ENCODE results near the gene GDF7.
A peak's percentile ranks its signal among the peaks of the same experiment; 100 is the strongest.

Gene GDF7

DNA sequence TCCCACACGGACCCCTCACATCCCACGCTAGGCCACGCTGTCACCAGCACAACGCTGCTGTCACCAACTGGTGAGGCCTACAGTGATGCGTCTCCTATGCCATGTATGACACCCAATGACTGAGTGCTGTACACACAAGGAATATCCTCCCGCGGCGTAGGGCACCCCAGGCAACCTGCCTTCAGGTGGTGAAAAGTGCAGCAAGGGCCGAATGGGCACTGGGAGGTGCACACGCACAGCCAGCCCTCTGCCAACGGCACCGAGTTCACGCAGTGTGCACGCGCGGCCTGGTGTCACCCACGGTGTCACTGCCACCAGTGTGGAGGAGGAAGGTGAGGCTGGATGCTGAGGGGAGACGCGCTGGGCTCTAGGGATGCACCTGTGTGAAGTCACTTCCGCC lies 20.5 kb upstream of the GDF7 start:
- DNase-seq: no peak

DNA sequence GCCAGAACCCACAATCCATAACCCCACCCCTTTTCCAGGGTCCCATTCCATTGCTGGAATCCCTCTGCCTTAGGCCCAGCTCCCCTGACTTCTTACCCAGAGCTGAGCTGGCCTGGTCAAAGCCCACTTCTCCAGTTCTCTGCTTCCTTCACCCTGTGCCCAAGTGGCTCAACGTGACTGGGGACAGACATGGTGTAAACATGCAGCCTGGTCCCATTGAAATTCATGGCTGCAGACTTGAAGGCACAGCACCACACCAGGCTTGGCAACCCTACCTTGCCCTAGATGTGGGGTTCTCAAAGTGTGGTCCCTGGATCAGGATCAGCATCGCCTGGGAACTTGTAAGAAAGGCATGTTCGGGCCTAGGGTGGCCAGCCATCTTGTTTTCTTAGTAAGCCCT lies 19.7 kb upstream of the GDF7 start:
- no peak for DNase-seq

- no peak for DNase-seq
Measured at GRCh38 chr2:20647738-20648137, 19.2 kb upstream of the GDF7 start.

DNA sequence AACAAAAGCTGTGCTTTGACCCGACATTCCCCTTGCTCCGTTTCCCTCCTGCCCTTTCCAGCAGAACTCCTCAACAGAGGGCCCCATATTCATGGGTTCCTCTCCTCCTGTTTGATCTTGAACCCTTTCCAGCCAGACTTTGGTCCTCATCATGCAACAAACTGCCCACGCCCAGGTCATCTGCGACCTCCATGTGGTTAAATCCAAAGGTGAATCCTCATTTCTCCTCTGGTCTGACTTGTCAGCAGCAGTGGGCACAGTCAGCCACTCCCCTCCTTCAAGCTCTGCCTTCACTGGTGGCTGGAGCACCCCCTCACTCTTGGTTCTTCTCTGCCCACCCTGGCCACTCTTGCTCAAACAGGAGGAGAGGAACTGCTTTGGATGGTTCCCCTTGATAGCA lies 18.7 kb upstream of the GDF7 start:
- DNase-seq: no peak

DNA sequence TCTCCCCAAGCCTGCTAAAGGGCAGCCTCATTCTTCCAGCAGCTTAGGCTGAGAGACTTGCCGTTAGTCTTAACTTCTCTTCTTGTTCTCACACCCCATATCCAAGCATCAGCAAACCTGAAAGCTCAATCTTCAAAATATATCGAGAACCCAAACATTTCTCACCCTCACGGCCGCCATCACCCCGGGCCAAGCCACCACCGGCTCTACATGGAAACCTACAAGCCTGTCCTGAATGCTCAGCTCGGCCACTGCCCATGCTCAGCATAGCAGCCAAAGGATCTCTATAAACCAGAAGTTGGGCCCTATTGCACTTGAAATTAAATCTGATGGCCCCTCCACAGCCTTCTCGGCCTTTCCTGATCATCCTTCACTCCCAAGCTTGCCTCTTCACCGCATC lies 18.1 kb upstream of the GDF7 start:
- DNase-seq: no peak

DNA sequence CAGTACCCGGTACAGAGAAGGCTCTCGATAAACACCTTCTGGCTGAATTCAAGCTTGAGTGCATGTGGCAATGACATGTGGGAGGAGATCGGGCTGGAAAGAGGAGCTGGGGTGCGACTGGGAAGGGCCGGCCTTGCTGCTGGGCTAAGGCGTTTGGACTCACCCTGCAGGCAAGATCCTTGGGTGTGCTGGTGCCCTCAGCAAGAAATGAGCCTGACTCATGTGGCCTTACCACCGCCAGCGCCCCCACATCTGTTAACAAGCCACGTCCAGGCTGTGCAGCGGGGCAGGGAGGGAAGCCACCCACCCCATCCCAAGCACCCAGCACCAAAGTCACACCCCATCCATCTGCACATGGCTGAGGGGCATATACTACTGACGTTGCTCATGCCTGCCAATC lies 17.4 kb upstream of the GDF7 start:
- no peak for DNase-seq

- DNase-seq: no peak
Measured at GRCh38 chr2:20649976-20650375, 17.0 kb upstream of the GDF7 start.

DNA sequence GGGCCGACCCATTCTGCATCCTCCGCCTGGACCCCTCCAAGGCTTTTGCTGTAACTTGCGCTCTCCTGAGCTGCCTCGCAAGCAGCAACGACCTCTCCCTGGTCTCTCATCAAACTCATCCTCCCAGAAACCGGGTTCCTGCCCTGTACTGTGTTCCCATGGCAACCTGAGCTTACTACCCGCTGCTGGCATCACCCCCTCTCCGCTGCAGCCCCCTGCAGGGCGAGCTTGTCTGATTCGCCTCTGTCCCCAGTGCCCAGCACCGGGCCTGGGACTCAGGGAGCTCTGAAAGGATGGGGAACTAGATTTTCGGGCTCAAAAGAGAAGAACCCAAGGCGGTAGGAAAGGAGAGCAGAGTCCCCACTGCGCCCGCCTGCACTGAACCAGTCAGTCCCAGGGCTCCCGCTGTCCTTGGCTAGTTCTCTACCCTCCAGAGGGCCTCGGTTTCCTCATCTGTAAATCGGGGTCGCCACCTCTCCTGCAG lies 16.5 kb upstream of the GDF7 start:
- DNase-seq: peak; percentile 18

DNA sequence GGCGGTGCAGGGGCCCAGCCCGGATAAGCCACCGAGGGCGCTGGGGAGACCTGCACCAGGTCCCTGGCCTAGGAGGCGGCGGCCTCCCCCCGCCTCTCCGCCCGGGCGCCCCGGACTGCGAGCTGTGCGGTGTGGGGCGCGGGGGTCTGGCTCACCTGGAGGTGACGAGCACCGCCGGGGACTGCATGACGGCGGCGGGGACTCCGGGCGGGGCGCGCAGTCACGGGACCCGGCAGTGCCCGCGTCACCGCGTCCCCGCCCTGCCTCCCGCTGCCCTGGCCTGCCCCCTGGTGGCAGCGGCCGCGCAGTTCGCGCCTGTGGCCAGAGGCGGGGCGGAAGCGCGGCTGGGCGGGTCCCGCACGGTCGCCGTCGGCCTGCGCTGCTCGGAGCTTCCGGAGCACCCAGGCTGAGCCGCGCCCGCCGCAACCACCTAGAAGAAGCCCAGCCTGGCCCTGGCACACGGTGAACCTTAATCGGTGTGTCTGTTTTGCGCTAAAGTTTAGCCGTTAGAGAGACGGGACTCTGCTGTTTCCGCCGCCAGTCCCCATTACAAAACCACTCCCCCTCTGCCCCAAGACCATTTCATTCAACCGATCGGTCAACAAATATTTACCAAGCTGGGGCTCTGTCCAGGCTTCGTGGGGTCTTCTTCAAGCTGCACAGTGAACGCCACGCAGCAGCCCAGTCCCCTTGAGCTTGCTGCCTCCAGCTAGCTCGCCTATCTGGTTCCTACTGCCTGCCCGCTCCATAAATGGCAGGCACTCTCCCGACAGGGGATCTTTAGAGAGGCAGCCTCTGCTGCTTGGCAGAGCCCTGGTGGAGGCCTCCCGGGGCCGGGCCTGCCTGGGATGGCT lies 15.8 kb upstream of the GDF7 start, which contains the start of gene HS1BP3:
Gene HS1BP3, minus strand, starts transcription at position 222 of the 854 bp plus-strand sequence. Its CDS starts 35 bp downstream, at position 187.
- peak; percentile 78 for DNase-seq

DNA sequence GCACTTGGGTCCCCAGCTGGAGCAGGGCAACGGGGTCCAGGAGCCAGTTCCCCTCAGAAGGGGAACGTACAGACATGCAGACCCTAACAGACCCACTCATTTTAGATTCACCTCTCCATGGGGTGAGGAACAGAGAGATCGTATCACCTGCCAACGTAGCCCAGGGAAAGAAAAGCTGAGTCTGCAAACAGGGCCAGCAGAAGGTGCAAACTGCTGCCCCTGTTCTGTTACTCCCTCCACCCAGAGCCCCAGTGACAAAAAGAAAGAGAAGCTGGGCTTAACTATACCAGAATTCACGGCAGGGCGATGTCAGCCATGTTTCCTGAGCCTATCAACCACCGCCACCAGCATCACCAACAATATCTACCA lies 15.2 kb upstream of the GDF7 start:
- no peak for DNase-seq

DNA sequence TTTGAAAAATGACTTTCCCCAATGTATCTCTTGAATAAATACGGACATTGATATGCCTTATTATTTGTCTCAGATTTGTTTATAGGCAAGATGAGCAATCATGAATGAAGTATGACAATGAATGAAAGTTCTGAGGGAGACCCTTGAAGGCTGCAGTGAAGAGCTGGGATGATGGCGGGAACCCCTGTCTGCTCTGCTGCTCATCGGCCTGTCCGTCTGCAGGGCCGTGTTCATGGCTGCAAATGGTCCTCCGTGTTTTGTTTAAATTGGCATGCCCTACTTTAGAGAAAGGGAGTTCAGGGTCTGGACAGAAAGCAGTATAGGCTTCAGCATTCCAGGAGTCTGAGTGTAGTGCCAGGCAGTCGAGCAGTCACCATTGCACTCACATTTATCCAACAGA lies 14.8 kb upstream of the GDF7 start:
- no peak for DNase-seq

DNA sequence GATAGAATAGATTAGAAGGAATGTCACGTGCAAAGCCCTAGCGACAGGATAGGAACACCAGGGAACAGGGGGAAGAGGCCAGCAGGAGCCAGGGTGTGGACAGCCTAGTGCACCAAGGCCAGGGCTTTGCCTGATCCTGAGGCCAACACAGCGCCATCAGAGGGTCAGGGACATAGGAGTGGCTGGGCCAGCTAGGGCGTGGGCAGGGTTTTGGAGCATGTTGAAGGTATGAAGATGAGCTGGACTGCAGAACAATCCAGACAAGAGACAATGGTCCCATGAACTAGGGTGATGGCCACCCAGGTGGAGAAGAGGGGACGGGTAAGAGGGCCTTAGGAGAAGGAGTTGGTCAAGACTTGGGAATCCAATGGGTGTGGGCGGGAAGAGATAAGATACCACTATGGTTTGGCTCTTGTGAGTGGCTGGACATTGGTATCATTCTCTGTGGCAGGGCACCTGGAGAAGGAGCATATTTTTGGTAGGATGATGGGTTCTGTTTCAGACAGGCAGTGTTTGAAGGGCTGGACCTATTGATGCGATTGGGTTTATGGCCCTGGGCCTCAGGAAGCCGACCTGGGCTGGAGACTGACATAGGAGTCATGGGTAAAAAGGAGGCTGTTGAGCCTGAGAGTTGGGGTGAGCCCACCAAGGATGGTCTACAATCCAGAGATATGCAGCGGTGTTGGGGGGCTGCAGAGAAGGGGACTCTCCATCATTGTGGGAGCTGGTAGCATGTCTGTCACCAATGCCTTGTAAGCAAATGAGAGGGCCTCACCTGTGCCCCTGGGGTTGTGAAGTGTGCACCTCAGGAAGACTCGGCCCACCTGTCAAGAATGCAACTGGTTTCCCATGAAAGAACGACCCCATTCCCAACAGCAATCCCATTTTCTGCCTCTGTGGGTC lies 14.0 kb upstream of the GDF7 start:
- no peak for DNase-seq

- DNase-seq: no peak
Measured at GRCh38 chr2:20653695-20654534, 13.0 kb upstream of the GDF7 start.

DNA sequence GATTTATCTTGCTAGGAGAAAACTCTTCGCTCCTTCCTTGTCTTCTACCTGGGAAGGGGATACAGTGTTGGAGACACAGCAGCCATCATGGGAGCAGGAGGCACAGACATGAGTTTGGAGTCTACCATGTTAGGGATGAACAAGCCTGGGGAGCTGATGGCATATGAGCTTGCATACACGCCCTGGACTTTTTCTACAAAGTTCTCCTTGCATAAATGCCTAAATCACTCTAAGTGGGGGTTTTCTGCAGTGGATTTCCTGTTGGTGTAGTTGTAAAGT lies 12.5 kb upstream of the GDF7 start:
- no peak for DNase-seq

- DNase-seq: no peak
Measured at GRCh38 chr2:20656561-20656960, 10.4 kb upstream of the GDF7 start.

DNA sequence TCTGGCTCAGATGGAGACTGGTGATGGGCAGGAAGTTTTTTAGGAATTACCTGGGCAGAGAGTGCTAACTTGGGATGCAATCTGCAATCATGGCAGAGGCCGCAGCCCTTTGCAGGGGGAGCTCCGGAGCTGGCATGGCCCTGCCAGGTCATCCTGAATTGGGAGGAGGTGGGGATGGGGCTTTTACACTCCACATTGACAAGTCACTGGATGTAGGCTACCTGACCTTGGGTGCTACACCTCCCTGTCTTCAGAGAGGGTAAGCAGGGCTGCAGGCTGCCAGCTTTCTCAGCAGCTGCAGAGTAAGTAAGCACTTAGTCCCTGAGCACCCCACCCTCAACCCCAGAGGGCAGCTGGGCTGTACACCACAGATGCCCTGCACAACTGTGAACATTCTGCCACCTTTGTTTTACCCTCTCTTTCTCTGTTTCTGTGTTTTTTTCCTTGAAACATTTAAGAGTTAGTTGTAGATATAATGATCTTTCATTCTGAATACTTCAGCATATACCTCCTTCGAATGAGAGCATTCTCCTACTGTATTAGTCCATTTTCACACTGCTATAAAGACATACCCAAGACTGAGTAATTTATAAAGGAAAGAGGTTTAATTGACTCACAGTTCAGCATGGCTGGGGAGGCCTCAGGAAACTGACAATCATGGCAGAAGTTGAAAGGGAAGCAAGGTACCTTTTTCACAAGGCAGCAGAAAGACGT lies 9.3 kb upstream of the GDF7 start:
- no peak for DNase-seq

DNA sequence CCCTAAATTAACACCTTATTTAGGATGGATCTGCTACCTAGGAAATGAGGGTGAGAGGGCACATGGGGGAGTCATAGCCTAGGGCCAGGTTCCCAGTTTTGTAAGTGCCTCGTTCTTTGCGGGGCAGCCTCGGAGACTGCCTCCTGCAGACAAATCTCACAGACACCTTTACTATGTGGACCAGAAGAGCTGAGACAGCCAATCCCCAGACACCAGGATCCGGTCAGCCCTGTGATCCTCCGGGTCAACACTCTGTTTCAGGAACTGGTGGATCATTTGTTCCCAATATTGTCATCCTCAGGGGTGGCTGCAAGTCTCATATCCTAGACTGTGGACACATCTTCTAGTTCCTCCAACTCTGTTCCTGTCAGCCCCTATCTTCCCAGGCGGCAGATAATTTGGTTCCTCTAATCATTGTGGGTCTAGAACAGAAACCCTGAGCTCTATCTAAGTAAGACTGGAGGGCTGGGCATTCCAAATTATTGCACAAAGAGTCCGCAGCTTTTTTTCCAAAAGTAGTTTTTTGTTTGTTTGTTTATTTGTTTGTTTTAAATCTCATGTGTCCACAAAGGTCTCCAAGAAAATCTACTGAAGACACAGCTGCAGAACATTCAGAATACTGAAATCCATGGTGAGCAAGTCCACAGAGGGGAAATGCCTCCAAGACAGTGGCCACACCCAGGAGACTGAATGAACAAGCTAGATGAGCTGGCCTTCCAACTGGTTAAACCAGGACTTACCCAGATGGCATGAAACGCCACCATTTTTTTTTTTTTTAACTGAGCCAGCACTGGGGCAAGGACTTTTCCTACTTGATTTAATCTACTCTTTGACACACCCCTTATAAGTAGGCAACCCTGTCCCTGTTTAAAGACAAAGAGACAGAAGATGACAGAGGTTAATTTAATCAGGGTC lies 6.2 kb upstream of the GDF7 start:
- DNase-seq: no peak

DNA sequence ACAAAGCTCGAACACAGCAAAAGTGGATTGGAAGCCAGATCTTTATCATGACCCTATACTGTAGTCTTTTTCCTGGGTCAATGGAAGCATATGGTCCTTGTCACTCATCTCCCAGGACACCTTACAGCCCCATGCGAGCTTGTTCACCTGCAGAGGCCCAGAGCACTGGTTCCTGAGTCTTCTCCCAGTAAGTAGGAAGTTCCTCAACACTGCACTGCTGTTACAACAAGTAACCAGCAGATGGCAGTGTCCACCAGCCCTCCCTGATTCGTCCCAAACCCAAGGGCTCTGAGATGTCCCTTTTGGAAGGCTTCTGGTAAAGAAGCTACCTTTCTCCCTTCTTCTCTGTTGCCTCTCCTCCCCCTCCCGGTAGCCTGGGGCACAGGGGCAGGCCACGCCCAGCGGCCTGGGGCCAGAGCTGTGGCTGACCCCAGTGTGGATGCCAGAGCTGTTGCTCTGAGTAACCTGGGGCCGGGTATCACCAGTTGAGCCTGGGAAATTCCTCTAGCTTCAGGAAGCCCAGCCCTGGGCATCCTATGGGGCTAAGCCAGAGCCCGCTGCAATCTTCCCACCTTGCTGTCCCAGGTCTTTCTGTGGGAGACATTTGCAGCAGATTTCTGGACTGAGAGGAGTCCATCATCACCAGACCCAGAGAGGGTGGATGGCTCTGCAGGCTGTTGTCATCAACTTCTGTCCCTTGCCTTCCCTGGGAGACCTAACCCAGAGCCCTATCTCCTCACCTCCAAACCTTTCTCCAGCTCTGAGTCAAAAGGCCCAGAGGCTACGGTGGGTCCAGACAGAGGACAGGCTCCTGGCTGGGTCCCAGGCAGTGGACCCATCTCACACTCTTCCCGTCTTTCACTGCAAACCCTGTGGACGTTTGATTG lies 5.3 kb upstream of the GDF7 start:
- peak; percentile 61 for DNase-seq

DNA sequence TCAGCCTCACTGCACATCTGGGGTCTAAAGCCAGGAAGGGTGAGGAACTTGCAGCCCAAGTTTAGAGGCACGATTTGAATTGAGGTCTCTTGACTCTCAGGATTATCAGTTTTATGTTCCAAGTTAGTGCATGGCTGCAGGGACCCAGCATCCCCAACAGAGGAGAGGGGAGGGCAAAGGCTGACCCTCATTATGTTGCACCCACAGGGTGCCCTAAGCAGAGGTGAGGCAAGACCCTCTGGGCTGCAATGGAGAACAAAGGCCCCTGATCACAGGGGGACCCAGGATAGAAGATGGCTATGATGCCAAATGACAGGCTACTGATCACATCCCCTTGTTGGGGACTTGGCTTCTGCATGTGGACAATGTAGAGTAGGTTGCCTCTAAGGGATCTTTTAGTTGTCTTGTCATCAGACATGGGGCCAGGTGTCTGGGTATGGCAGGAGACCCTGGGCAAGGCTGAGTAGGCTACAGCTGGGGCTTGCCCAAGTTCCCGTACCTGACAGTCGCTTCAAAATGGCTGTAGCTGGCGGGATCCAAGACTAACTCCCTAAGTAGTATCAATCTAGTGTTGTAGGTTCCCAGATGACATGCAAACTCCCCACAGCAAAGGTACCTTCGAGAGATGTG lies 4.5 kb upstream of the GDF7 start:
- no peak for DNase-seq
